ENCODE data around the gene AFAP1L2. TPM values are rescaled to one million over a fixed set of nuclear protein-coding genes. Genes with fewer than 3 reads are reported as not detected.

AFAP1L2 gene
- polyA plus RNA-seq, 1 experiment = 0.22 TPM

- no peak for TF ChIP-seq CTCF (IDR thresholded peaks at IDR 0.05; ENCODE audit: insufficient read depth, low read depth, low read length)
- CTCF ChIA-PET = no interaction called here
- DNase-seq (ENCODE audit: low read depth) = no peak
- no peaks in the 10 kb centered on the region for H3K36me3 ChIP-seq (ENCODE audit: control insufficient read depth, insufficient read depth, low read length)
- H3K27me3 ChIP-seq (ENCODE audit: control insufficient read depth, insufficient read depth, low read length) = peaks cover 21% of the 10 kb centered on the region
- H3K4me3 ChIP-seq (ENCODE audit: low read depth, low read length) = no peak overlapping the region
- POLR2A ChIA-PET = no interaction called here
Observed at GRCh38 chr10:114394531-114394930, 9.8 kb downstream of the AFAP1L2 start.

- ChIA-PET CTCF (no interaction called here), POLR2A (no interaction called here)
- TF ChIP-seq CTCF (IDR thresholded peaks at IDR 0.05; ENCODE audit: insufficient read depth, low read depth, low read length) = no peak
- no peak for DNase-seq (ENCODE audit: low read depth)
- Histone ChIP-seq H3K36me3 (ENCODE audit: control insufficient read depth, insufficient read depth, low read length) (no peaks in the 10 kb centered on the region), H3K27me3 (ENCODE audit: control insufficient read depth, insufficient read depth, low read length) (peaks cover 21% of the 10 kb centered on the region), H3K4me3 (ENCODE audit: low read depth, low read length) (no peak overlapping the region)
Observed at GRCh38 chr10:114393886-114394285, 10.4 kb downstream of the AFAP1L2 start.

GRCh38 chr10:114393482-114393881, 10.8 kb downstream of the AFAP1L2 start:
- Histone ChIP-seq H3K4me3 (ENCODE audit: low read depth, low read length) (no peak overlapping the region), H3K27me3 (ENCODE audit: control insufficient read depth, insufficient read depth, low read length) (peaks cover 18% of the 10 kb centered on the region), H3K36me3 (ENCODE audit: control insufficient read depth, insufficient read depth, low read length) (no peaks in the 10 kb centered on the region)
- ChIA-PET POLR2A (no interaction called here), CTCF (no interaction called here)
- DNase-seq (ENCODE audit: low read depth) = no peak
- no peak for TF ChIP-seq CTCF (IDR thresholded peaks at IDR 0.05; ENCODE audit: insufficient read depth, low read depth, low read length)

GRCh38 chr10:114392112-114392835, 12.0 kb downstream of the AFAP1L2 start:
- Histone ChIP-seq H3K27me3 (ENCODE audit: control insufficient read depth, insufficient read depth, low read length) (peaks cover 13% of the 10 kb centered on the region), H3K36me3 (ENCODE audit: control insufficient read depth, insufficient read depth, low read length) (no peaks in the 10 kb centered on the region), H3K4me3 (ENCODE audit: low read depth, low read length) (no peak overlapping the region)
- ChIA-PET CTCF (interaction anchor here (1.0 to 2.1 kb wide), 2 partner anchors 40 to 89 kb away, joined by 3 to 6 read pairs; no protein-coding TSS in a partner anchor), POLR2A (no interaction called here)
- TF ChIP-seq CTCF (IDR thresholded peaks at IDR 0.05; ENCODE audit: insufficient read depth, low read depth, low read length) = no peak
- DNase-seq (ENCODE audit: low read depth) = no peak

DNA sequence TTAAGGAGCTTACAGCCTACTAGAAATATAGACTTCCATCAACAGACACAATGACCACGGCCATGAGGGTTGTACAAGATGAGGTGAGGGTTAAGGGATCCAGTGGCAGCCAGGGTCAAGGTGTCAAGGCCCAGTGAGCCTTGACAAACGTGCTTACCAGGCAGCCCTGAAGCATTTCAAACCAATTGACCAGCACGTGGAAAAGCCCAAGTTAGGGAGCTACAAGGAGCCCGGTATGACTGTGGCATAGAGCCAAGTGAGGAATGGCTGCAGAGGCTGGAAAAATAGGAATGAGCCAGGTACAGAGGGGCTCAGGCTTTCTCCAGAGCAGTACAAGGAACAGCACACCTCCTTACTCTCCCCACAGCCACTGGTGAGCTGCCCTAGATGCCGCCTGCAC, 12.7 kb downstream of the AFAP1L2 start:
- no peaks in the 10 kb centered on the region for H3K36me3 ChIP-seq (ENCODE audit: control insufficient read depth, insufficient read depth, low read length)
- TF ChIP-seq CTCF (IDR thresholded peaks at IDR 0.05; ENCODE audit: insufficient read depth, low read depth, low read length) = no peak
- no peak overlapping the region for H3K4me3 ChIP-seq (ENCODE audit: low read depth, low read length)
- ChIA-PET POLR2A (no interaction called here), CTCF (interaction anchor here (1.0 to 2.1 kb wide), 2 partner anchors 41 to 88 kb away, joined by 3 to 6 read pairs; no protein-coding TSS in a partner anchor)
- peaks cover 9% of the 10 kb centered on the region for H3K27me3 ChIP-seq (ENCODE audit: control insufficient read depth, insufficient read depth, low read length)
- no peak for DNase-seq (ENCODE audit: low read depth)

All from BJ (cell line).